Measurements from ENCODE around the gene MPPED2.

- no peak for TF ChIP-seq CTCF (IDR thresholded peaks at IDR 0.05; ENCODE audit: insufficient read depth, low read depth, low read length)
- no peak for TF ChIP-seq EZH2 (IDR thresholded peaks at IDR 0.05; ENCODE audit: insufficient read depth, low read length)
Measured at GRCh38 chr11:30582726-30583125, 3.4 kb downstream of the MPPED2 start.
